ENCODE data around the gene MOCS1. TPM values are rescaled to one million over a fixed set of nuclear protein-coding genes. Genes with fewer than 3 reads are reported as not detected.

MOCS1 gene
- total and polyA plus RNA-seq, 9 of the 15 experiments (the other 6 are each of a cell fraction or from before 2014, with no cell fraction given): 0.69 to 12.7 (median 8.7) TPM

GRCh38 chr6:39931607-39932006 is 2.7 kb downstream of the MOCS1 start:
- Histone ChIP-seq H4K20me1 (replicated peaks; ENCODE audit: control insufficient read depth, insufficient read depth, low read length) (no peaks in the 10 kb centered on the region), H3K36me3 (ENCODE audit: control insufficient read depth, insufficient read depth, low read length) (no peaks in the 10 kb centered on the region), H3K27ac (ENCODE audit: extremely low read depth, low read depth, low read length) (no peak overlapping the region), H3K79me2 (ENCODE audit: control insufficient read depth, insufficient read depth, low read length) (no peaks in the 10 kb centered on the region), H3K4me3 (no peak overlapping the region), H3K27me3 (ENCODE audit: control insufficient read depth in 2 of 2, insufficient read depth in 2 of 2, low read length in 2 of 2) (peaks cover 0 to 8% of the 10 kb centered on the region in 2 experiments; a peak in 1 of 5 replicates), H3K9me3 (replicated peaks; ENCODE audit: control insufficient read depth, insufficient read depth, low read depth, low read length) (no peaks in the 10 kb centered on the region), H3K9ac (ENCODE audit: insufficient read depth in 1 of 2, low read depth in 2 of 2, low read length in 2 of 2) (no peak overlapping the region), H2AFZ (ENCODE audit: low read depth, low read length) (no peak overlapping the region), H3K9me1 (ENCODE audit: control insufficient read depth, insufficient read depth, low read length) (no peaks in the 10 kb centered on the region), H3K4me1 (replicated peaks in 1 of 2; ENCODE audit: control insufficient read depth in 2 of 2, insufficient read depth in 2 of 2, low read length in 2 of 2) (peaks cover 6 to 8% of the 10 kb centered on the region in 2 experiments; a peak in 4 of 5 replicates), H3K4me2 (ENCODE audit: insufficient read depth, low read length) (no peak overlapping the region)
- FAIRE-seq: no peak
- no peak for ATAC-seq
- DNase-seq (ENCODE audit: extremely low read depth in 1 of 4, low spot score in 3 of 4): no peak
- in situ Hi-C loops (cut with MboI): no loop called here
- intact Hi-C loops (cut with micrococcal nuclease): no loop called here
- BruUV-seq (replicated peaks): no TSS peak
- ChIA-PET CTCF (ENCODE audit: low intra/inter-chr PET ratio) (no interaction called here), POLR2A (interaction anchor here (1.0 to 1.3 kb wide), 2 partner anchors 8 to 27 kb away, joined by 3 read pairs; no protein-coding TSS in a partner anchor)
- 8% methylated on average over 1 of the region's 1 CpG for WGBS (ENCODE audit: insufficient coverage, low coverage, missing lambda C conversion rate)
- TF ChIP-seq KAT2B (IDR thresholded peaks at IDR 0.05; ENCODE audit: low read depth, low read length) (no peak), E4F1 (CRISPR knock-in tag; IDR thresholded peaks at IDR 0.05; ENCODE audit: borderline replicate concordance) (no peak), CBFB (CRISPR knock-in tag; IDR thresholded peaks at IDR 0.05) (no peak), BCLAF1 (IDR thresholded peaks at IDR 0.05; ENCODE audit: borderline replicate concordance in 1 of 2, control insufficient read depth in 1 of 2, low read depth in 2 of 2, low read length in 1 of 2) (no peak), SMARCC2 (IDR thresholded peaks at IDR 0.05; ENCODE audit: low read depth) (no peak), LEF1 (IDR thresholded peaks at IDR 0.05) (no peak), POLR3A (IDR thresholded peaks at IDR 0.05; ENCODE audit: borderline replicate concordance, extremely low read depth, insufficient read depth, insufficient read length) (no peak), KHSRP (IDR thresholded peaks at IDR 0.05) (no peak), PHTF2 (CRISPR knock-in tag; IDR thresholded peaks at IDR 0.05) (no peak), ARNT (IDR thresholded peaks at IDR 0.05) (no peak), CBX3 (IDR thresholded peaks at IDR 0.05; ENCODE audit: borderline replicate concordance in 1 of 2, low read length in 2 of 2) (no peak), XRCC4 (IDR thresholded peaks at IDR 0.05; ENCODE audit: extremely low read depth, insufficient read depth, insufficient read length) (no peak), TGIF2 (CRISPR knock-in tag; IDR thresholded peaks at IDR 0.05) (no peak)
